NCI-H2107 treated with DMSO at 0.1 percent for 48 hours (cell line): ENCODE results near the gene PI4KB.
A peak's percentile ranks its signal among the peaks of the same experiment; 100 is the strongest.
"Not testable (repeated sequence)": the region's sequence is repeated elsewhere in the genome, so short reads cannot be mapped to it uniquely, and the experiment has no call there.

Experiments
- DNase-seq: peaks from one replicate; lab custom pipeline; 2025; ENCODE audit not compliant: unreplicated experiment; lab: John Stamatoyannopoulos, UW

PI4KB gene

DNA sequence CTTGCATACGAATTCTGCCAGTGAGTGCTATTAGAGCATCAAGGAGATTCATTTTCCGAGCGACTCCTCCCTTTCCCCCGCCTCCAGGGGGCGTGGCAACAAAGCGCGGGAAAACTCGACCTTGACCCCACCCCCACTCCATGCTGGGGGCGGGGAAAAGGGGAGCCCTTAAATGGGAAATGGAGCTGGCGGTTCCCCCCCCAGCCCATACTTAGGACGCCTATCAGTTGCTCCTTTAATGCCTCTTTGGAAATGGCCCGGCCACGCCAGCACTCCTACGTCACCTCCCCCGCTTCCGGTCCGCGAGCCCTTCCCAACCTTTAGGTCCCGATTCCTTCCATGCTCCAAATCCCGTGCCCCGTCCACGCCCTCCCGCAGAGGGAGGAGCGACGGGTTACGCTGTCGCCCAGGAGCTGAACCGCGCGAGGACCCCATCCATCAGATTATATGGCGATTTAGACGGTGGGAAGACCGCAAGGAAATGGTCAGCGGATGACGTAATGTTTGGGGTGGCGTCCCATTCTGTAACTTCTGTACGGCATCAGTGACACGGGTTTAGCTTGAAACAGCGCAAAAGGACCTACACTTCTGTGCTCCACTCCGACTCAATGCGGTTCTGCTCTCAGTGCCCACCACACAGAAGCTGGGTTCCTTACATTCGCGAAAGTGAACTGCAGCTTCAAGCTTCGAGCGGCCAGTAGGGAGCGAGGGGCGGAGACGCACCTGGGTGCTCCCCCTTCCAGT lies 45.8 kb downstream of the PI4KB start:
- DNase-seq, result peak; percentile 97

DNA sequence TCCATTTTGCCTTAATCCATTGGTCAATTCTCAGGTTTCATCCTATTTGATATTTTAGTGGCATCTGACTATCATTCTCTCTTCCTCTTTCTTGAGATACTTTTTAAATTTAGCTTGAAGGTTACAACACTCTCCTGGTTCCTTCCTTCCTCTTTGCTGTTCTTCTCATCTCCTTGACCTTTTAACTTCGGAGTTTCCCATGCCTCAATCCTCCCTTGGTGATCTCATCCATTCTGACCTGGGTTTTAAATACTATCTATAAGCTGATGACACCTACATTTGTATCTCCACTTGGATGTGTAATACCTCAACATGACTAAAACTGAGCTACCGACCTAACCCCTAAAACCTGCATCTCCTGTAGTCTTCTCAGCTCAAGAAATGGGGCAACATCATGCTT lies 50.0 kb downstream of the PI4KB start:
- no peak for DNase-seq

DNA sequence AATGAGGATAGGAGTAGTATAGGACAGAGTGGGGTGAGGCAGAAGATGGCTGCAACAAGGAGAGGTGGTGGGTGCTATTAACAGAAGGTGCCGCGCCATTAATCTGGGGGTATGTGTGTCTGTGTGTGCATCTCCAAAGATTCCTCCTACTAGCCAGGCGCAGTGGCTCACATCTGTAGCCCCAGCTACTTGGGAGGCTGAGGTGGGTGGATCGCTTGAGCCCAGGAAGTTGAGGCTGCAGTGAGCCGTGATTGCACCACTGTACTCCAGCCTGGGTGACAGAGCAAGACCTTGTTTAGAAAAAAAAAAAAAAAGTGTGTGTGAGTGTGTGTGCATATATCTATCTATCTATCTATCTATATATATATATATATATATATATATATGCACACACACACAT lies 51.9 kb downstream of the PI4KB start:
- DNase-seq, result not testable (repeated sequence)

DNA sequence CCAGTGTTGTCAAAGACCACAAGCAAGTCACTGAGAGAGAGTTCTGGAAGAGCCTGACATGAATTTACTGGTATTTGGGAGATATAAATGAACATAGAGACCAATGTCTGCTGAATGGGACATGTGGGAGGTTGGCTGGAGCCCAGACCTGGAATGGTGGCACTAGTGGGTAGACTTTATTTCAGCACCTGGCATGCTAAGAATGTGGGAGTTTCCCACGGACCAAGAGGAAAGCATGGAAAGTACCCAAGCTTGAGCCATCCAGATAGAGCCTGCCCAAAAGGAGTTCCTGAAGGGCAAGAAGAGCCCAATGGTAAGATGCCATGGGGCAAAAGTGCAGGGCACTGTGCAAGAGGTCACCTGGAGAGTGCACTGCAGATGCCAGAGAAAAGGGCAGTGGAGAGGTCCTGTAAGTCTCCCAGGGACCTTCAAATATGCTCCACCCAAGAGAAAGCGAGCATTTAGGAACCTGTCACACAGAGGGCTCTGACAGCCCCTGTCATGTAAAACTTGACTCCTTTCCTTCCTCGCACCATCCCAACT lies 53.2 kb downstream of the PI4KB start:
- DNase-seq, result no peak

DNA sequence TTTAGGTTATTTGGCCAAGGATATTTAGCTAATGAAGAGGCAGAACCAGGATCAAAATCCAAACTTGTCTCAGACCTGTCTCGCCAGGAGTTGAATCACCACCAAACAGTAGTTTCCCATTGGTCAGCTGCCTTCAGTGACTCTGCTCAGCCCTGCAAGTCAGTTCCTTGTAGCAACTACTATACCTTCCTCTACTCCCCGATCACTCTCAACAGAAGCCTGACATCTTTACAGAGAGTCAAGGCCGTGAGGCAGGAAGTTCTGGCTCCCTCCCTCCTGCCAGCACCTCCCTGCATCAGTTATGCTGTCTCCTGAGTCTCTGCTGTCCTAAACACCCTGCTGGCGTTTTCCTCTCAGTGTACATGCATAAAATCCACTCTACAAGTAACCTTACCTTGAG lies 59.5 kb downstream of the PI4KB start:
- no peak for DNase-seq

DNA sequence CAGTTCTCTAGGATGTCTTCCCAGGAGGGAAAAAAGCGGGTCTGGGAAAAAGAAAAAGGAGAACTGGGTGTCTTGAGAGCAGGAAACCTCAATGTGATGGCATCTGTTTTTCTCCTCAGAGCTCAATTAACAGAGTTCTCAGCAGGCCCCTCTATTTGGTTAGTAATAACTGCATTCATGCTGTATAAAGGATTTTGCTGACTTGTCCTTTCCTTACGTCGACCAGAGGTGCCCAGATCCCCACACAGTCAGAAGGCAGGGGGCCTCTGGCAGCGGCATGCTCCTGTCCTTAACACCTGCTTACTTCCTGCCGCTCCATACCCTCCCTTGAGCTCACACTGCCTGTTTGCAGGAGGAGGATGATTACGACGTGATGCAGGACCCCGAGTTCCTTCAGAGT lies 60.4 kb downstream of the PI4KB start:
- DNase-seq, result no peak

DNA sequence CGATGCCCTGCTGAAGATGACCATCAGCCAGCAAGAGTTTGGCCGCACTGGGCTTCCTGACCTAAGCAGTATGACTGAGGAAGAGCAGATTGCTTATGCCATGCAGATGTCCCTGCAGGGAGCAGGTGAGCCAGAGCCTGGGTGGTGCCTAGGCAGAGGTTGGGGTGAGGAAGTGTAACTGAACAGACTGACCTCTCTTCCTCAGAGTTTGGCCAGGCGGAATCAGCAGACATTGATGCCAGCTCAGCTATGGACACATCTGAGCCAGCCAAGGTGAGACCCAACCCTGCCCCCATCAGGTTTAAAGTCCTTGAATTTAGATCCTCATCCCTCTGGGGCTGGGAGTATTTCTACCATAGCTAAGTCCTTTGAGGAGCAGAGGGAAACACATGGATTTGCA lies 60.9 kb downstream of the PI4KB start:
- no peak for DNase-seq

DNA sequence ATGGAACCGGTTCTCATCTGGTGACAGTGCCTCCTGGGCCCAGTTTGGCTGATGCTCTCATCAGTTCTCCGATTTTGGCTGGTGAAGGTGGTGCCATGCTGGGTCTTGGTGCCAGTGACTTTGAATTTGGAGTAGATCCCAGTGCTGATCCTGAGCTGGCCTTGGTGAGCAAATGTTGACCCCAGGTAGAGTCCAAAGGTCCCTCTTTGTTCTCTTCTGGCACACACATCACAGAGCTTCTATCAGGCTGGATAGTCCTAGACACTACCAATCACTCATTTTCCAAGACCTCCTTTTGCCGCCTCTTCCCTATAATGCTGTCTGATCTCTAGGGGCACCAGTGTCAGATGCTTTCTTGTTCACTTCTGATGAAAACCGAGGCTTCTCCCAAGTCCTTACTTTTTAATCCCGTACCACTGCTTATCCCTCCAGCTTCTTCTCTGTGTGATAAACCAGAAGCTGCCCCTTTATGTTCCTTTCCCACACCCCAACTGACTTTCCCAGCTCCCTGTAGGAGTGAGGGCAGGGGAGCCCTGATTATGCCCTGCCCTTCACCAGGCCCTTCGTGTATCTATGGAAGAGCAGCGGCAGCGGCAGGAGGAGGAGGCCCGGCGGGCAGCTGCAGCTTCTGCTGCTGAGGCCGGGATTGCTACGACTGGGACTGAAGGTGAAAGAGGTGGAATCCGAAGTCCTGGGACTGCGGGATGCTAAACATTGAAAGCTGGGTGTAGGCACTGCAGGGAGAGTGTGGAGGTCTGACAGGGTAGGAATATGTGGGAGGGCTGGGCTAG lies 61.6 kb downstream of the PI4KB start:
- DNase-seq, result no peak

DNA sequence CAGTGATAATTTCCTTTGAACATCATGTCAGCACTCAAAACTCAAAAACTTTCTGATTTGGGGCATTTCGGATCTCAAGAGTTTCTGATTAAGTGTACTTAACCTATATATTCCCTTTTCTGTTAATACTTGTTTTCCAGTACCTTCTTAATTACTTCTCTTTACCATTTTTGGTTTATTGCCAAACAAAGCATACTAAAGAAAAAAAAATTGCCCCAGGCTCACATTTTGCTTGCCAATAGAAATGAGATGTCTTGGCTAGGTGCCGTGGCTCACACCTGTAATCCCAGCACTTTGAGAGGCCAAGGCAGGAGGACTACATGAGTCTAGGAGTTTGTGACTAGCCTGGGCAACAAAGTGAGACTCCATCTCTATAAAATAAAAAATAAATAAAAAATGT lies 67.9 kb downstream of the PI4KB start:
- DNase-seq, result no peak

DNA sequence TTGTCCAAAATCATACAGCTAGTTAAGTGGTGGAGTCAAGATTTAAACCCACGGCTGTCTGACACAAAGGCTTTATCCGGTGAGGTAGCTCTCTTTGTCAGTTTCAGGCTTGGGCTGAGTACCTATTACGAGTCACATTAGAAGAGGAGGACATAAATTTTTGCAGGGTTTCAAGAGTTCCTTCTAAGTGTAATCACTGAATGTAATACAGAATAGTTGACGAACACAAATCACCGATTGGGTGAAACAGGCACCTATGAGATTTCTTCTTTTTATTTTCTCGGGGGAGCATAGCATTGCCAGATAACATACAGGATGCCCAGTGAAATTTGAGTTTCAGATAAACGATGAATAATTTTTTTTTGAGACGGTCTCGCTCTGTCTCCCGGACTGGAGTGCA lies 71.8 kb downstream of the PI4KB start:
- DNase-seq, result no peak

DNA sequence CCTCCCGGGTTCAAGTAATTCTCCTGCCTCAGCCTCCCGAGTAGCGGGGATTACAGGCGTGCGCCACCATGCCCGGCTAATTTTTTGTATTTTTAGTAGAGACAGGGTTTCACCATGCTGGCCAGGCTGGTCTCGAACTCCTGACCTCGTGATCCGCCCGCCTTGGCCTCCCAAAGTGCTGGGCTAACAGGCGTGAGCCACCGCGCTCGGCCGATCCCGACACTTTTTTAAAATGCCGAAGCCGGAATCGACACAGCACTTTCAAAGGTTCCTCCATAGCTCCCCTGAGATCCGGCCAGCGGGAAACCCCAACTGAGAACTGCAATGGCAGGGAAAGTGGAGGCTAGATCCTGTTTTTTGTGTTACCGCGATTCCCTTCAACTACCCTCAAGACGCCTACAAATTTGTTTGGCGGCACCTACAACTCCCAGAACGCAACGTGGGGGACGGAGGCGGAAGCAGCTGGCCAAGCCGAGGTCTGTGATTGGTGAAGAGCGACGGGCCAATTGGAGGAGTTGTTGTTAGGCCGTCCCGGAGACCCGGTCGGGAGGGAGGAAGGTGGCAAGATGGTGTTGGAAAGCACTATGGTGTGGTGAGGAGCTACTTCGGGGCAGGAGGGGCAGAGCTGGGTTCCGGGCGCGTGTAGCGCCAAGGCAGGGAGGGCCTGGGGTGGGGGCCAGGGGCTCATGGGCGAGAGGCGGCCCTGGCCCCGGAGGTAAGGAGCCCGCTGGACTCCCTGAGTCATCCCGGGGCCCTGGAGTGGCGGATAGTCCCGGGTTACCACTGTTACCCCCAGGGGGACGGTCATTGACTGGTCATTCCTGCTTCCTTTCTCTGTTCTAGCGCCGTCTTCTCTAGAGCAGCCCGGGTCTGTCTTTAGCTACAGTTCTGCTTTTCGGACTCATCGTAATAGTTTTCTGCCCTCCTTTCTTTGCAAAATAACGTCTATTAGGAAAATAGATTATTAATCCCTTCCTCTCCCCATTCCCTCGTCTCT lies 72.7 kb downstream of the PI4KB start, which contains the start of gene PSMD4:
PSMD4 (plus strand) TSS at position 518 of the 997 bp plus-strand sequence; CDS start at position 567, 49 bp downstream.
- peak; percentile 98 for DNase-seq

DNA sequence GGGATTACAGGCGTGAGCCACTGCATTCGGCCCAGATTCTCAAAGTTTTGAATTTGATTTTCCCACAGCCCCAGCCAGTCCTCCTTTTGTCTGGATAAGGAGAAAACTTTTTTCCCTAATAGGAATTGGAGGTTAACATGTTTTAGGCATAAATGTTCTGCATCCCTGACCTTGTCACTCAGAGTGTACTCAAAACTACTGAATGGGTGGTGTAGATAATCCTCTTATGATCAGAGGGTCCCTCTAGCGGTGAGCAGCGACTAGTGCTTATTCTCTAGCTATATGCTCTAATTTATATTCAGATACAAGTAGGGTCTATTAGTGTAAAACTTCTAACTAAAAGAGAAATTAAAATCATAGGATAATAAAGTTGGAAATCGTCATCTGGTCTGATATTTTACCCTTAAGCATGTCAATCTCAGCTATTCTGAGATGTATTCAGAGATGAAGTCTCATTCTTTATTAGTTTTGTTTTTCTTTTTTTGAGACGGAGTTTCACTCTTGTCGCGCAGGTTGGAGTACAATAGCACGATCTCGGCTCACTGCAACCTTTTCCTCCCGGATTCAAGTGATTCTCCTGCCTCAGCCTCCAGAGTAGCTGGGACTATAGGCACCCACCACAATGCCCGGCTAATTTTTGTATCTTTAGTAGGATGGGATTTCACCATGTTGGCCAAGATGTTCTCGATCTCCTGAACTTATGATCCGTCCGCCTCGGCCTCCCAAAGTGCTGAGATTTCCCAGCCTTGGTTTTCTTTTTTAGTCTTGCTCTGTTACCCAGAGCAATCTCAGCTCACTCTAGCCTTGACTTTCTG lies 75.4 kb downstream of the PI4KB start:
- DNase-seq, result peak; percentile 92

DNA sequence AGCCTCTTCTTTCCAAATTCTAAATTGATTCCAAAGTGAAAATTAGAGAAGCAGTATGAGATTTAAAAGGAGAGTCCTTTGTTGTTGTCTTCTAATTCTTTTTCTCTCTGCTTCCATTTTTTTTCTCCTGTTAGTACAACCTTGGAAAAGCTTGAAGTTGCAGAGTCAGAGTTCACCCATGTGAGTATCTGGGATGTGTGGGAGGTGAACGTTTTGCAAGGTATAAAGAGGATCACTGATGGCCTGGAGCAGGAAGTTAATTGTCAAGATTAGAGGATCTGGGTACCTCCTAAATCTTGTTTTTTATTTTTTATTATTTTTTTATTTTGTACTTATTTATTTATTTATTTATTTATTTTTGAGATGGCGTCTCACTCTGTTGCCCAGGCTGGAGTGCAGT lies 80.4 kb downstream of the PI4KB start:
- DNase-seq, result no peak

DNA sequence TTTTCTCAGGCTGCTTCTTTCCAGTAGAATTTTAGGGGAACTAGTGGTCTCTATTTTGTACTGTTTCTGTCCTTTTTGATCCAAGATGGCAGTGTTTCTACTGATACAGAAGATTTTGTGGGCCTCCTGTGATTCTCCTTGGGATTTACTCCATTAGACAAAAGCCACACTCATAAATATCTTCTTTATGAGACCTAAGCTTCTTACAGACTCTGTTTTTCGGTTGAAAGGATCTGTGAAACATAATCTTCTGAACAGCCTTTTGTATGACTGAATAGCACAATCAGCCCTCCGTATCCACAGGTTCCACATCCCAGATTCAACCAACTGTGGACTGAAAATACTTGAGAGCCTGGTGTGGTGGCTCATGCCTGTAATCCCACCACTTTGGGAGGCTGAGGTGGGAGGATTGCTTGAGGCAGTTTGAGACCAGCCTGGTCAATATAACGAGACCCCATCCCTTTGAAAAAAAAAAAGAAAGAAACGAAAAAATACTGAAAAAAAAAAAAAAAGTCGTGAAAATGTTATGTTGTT lies 83.5 kb downstream of the PI4KB start:
- DNase-seq, result no peak

DNA sequence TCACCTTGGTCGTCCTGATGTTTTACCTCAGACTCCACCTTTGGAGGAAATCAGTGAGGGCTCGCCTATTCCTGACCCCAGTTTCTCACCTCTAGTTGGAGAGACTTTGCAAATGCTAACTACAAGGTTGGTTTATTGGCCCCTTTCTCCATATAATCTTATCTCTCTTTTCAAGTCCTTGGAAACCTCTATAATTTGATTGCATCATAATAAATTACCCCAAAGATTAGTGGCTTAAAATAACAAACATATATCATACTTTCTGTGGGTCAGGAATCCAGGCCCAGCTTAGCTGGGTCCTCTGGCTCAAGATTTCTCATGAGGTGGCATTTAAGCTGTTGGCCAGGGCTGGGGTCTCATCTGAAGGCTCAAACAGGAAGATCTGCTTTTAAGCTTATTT lies 84.8 kb downstream of the PI4KB start:
- no peak for DNase-seq
